ENCODE results near the gene SH2D3A.
"Not testable (repeated sequence)": the region's sequence is repeated elsewhere in the genome, so short reads cannot be mapped to it uniquely, and the experiment has no call there.

SH2D3A gene

DNA sequence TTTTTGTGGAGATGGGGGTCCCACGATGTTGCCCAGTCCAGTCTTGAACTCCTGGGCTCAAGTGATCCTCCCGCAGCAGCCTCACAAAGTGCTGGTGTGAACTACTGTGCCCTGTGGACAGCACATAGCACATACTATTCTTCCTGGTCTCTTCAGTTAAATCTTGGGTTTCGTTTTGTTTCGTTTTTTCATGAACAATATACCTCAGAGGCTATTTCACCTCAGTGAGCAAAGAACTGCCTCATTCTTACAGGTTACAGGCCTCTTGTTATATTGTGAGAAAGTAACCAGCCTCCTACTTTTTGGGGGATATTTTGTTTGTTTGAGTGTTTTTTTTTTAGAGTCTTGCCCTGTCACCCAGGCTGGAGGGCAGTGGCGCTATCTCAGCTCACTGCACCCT, 45.5 kb downstream of the SH2D3A start:
- DNase-seq (ENCODE audit: low spot score), result no peak

- no peak for DNase-seq (ENCODE audit: low spot score)
Measured at GRCh38 chr19:6721138-6721474, 46.1 kb downstream of the SH2D3A start.

DNA sequence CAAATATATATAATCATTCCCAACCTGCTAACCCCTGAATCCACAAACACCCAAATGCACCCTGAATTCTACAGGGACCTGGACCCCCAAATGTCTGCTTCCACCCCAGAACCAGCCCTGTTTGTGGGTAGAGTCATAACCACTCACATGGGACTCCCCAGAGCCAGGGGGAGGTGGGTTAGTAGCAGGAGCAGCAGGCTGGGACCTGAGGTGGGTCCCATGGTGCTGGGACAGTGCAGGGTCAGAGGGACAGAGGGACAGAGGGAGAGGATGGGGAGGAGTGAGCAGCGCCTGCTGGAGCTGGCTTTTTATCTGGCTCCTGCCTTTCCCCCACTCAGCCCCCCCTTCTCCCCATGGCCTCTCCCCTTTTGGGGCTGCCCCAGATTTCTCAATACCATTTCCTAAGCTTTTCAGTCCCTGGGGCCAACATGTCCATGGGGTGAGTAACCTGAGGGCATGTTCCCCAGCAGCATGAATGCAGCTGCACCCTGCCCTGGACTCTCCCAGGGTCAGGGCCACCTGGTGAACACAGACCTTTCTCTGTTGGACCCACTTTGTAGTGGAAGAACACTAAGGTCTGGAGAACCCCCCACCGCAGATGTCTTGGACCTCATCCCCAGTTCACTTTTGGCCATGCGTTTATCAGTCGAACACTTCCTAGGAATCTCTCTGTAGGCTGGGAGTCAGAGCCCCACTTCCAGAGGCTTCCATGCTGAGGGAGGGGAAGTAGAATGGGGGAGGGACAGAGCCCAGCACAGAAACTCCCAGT, 46.7 kb downstream of the SH2D3A start, which contains the start of gene C3:
TSS of gene C3 (minus strand) at position 282 of the 769 bp plus-strand sequence. CDS start at position 221, 61 bp downstream.
- DNase-seq (ENCODE audit: low spot score), result no peak

GRCh38 chr19:6719992-6720368, 47.3 kb downstream of the SH2D3A start:
- no peak for DNase-seq (ENCODE audit: low spot score)

DNA sequence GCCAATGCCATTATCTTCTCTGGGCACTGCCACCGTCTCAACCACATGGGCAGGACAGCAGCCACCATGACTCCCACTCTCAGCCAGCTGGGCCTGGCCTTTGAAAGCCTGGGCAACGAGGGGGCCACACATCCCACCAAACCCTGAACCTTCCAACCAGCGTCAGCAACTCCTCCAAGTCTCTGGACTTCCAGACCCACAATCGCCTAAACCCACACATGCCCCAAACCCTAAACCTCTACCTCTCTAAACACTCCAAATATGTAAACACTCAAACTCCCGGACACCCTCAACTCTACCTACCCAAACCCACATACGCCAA, 47.7 kb downstream of the SH2D3A start:
- no peak for DNase-seq (ENCODE audit: low spot score)

DNA sequence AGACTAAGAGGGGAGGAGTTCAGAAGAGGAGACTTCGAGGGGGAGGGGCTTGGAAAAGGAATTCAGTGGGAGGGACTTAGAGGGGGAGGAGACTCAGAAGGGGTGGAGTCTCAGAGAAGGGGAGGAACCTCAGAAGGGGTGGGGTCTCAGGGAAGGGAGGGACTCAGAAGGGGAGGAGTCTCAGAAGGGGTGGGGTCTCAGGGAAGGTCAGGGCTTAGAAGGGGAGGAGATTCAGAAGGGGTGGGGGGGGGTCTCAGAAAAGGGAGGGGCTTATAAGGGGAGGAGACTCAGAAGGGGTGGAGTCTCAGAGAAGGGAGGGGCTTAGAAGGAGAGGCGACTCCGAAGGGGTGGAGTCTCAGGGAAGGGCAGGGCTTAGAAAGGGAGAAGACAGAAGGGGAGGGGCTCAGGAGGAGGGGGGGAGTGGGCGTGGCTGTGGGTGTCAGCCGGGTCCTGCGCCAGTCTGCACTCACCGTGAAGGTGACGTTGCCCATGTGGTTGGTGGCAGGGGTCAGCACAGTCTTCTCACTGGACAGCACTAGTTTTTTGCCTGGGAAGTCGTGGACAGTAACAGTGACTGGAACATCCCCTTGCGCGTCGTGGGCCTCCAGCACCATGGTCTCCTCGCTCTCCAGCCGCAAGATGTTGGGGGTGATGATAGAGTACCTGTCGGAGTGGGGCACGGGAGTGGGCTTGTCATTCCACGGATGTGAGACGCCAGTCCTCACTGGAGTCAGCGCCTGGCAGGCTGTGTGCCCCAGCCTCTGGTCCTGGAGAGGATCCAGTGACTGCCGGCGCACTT, 48.3 kb downstream of the SH2D3A start:
- no peak for DNase-seq (ENCODE audit: low spot score)

DNA sequence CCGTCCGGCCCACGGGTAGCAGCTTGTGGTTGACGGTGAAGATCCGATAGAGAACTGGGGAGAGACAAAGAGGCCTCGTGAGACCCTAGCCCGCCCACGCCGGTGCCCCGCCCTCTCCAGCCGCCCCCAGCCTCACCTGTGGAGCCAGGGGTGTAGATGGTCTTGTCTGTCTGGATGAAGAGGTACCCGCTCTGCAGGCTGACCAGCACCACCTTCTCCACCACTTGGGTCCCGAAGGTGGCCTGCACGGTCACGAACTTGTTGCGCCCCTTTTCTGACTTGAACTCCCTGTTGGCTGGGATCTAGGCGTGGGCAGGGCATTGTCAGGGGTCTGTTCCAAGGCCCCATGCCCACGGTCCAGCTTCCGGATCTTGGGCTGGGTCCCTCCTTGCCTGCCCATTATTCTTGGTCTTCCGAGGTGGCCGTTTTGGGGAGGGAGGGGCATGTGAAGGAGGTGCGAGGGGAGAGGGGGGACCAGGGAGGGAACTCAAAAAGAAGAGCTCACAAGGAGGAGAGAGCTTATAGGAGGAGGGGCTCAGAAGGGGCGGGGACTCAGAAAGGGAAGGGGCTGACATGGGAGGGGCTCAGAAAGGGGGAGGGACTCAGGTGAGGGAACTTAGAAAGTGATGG, 49.0 kb downstream of the SH2D3A start:
- no peak for DNase-seq (ENCODE audit: low spot score)

DNA sequence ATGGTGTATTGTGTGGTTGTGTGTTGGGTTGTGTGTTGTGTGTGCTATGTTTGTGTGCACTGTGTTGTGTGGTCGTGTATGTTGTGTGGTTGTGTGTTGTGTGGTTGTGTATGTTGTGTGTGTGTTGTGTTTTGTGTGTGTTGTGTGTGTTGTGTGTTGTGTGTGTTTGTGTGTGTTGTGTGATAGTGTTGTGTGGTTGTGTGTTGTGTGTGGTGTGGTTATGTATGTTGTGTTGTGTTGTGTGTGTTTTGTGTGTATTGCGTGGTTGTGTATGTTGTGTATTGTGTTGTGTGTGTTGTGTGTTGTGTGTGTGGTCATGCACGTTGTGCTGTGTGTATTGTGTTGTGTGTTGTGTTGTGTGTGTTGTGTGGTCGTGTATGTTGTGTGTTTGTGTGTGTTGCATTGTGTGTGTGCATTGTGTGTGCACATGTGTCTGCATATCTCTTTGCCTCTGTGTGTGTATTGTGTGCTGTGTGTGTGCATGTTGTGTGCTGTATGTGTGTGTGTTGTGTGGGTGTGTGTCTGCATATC, 49.7 kb downstream of the SH2D3A start:
- no peak for DNase-seq (ENCODE audit: low spot score)

DNA sequence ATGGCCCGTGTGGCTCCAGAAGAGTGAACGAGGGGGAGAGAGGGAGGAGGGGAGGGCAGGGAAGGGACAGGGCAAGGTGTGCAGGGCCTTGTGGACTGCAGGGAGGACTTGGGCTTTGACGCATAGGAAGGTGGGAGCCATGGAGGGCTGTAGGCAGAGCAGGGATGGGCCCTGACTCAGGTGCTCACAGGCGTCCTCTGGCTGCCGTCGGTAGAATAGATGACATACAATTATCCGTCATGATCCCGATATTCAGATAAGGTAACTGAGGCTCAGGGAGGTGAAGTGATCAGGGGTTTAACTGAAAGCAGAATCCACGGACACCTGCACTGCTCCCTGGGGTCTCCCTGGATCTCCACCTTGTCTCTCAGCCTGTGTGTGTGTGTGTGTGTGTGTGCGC, 50.2 kb downstream of the SH2D3A start:
- DNase-seq (ENCODE audit: low spot score), result no peak

DNA sequence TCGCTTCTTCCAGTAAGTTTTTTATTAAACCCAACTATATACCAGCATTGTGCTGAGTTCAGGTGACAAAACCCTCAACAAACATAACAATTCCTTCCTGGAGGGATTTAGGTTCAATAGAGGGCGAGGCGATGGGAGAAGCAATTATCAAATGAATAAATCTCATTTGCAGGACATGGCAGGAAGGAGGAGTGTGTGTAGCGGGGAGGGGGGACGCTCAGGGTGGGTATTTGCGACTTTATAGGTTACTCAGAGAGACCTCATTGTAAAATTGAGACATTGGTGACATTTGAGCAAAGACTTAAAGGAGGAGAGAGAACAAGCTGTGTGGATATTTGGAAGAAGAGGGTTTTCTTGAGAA, 50.6 kb downstream of the SH2D3A start:
- no peak for DNase-seq (ENCODE audit: low spot score)

- no peak for DNase-seq (ENCODE audit: low spot score)
Measured at GRCh38 chr19:6714749-6715555, 52.3 kb downstream of the SH2D3A start.

- DNase-seq (ENCODE audit: low spot score), result no peak
Measured at GRCh38 chr19:6713773-6714692, 53.2 kb downstream of the SH2D3A start.

GRCh38 chr19:6712692-6713670, 54.3 kb downstream of the SH2D3A start:
- DNase-seq (ENCODE audit: low spot score), result no peak

- DNase-seq (ENCODE audit: low spot score), result no peak
Measured at GRCh38 chr19:6712231-6712630, 55.0 kb downstream of the SH2D3A start.

GRCh38 chr19:6711605-6712004, 55.6 kb downstream of the SH2D3A start:
- no peak for DNase-seq (ENCODE audit: low spot score)

- no peak for DNase-seq (ENCODE audit: low spot score)
Measured at GRCh38 chr19:6711078-6711361, 56.2 kb downstream of the SH2D3A start.

GRCh38 chr19:6710273-6711077, 56.8 kb downstream of the SH2D3A start:
- no peak for DNase-seq (ENCODE audit: low spot score)

- no peak for DNase-seq (ENCODE audit: low spot score)
Measured at GRCh38 chr19:6709549-6709948, 57.7 kb downstream of the SH2D3A start.

- not testable (repeated sequence) for DNase-seq (ENCODE audit: low spot score)
Measured at GRCh38 chr19:6708913-6709312, 58.3 kb downstream of the SH2D3A start.
